CD4-positive, alpha-beta T cell (primary cell): ENCODE measurements around the gene AUNIP. TPM values are rescaled to one million over a fixed set of nuclear protein-coding genes. Genes with fewer than 3 reads are reported as not detected.
"Not testable (repeated sequence)": the region's sequence is repeated elsewhere in the genome, so short reads cannot be mapped to it uniquely, and the experiment has no call there.

ENCODE experiments used
- ATAC-seq: fragments of 200-7000 bp; cut with Tn5 transposase; one replicate; pipeline ENCODE4 v1.10.0; 2022; ENCODE audit warnings: mild to moderate bottlenecking; ENCODE audit not compliant: poor library complexity
- CTCF ChIA-PET: fragments of 350-600 bp; sonication (Branson Sonifier 250); formaldehyde crosslinking; loops from one replicate; lab custom pipeline; 2021; ENCODE audit warnings: antibody characterized with exemption, inconsistent platforms; lab: Charles Lee
- POLR2A ChIA-PET: fragments of 350-600 bp; sonication (Branson Sonifier 250); formaldehyde crosslinking; loops from one replicate; lab custom pipeline; 2021; ENCODE audit warnings: antibody characterized with exemption, inconsistent platforms; lab: Charles Lee
- DNase-seq, 14 experiments: peaks; one replicate each; pipeline ENCODE4 v3.0.0-alpha.2; 2013 to 2020; ENCODE audit warnings: mixed read lengths in 2 of 14
- H3K27ac ChIP-seq, 2 donors: one replicate each; pipeline versions ENCODE4 v1.5.1 to v1.7.0; 2013; ENCODE audit warnings: low read length in 2 of 2, low read depth in 1 of 2, mild to moderate bottlenecking in 1 of 2
- H3K27me3 ChIP-seq, 2 experiments: 1 replicate in 1 of 2; 2 replicates in 1 of 2; pipeline versions ENCODE4 v1.6.1 to v1.7.0; 2013; ENCODE audit warnings: low read length in 2 of 2, control low read depth in 1 of 2, mild to moderate bottlenecking in 1 of 2, moderate library complexity in 1 of 2; ENCODE audit not compliant: insufficient read depth in 2 of 2, control insufficient read depth in 1 of 2
- H3K36me3 ChIP-seq: one replicate; pipeline ENCODE4 v1.6.1; 2013; ENCODE audit warnings: low read length, control low read depth; ENCODE audit not compliant: insufficient read depth
- H3K4me1 ChIP-seq: one replicate; pipeline ENCODE4 v1.6.1; 2013; ENCODE audit warnings: low read length, control low read depth; ENCODE audit not compliant: insufficient read depth
- H3K4me3 ChIP-seq: one replicate; pipeline ENCODE4 v1.5.1; 2013; ENCODE audit warnings: mild to moderate bottlenecking, low read length, moderate library complexity
- H3K9me3 ChIP-seq, 2 experiments: 1 replicate in 1 of 2; 2 replicates in 1 of 2; pipeline versions ENCODE4 v1.6.1 to v1.7.0; 2013; ENCODE audit warnings: low read length in 2 of 2, mild to moderate bottlenecking in 2 of 2, control low read depth in 1 of 2, moderate library complexity in 1 of 2; ENCODE audit not compliant: control insufficient read depth in 1 of 2, insufficient read depth in 1 of 2
- H3K27ac Mint-ChIP-seq: one replicate; pipeline ENCODE4 v1.8.0; 2020; ENCODE audit warnings: mixed read lengths
- H3K27me3 Mint-ChIP-seq: one replicate; pipeline ENCODE4 v1.8.0; 2021; ENCODE audit warnings: mixed read lengths
- H3K36me3 Mint-ChIP-seq: one replicate; pipeline ENCODE4 v1.8.0; 2021; ENCODE audit warnings: low read depth, mixed read lengths
- H3K4me1 Mint-ChIP-seq: one replicate; pipeline ENCODE4 v1.8.0; 2021; ENCODE audit warnings: low read depth, mixed read lengths
- H3K4me3 Mint-ChIP-seq: one replicate; pipeline ENCODE4 v1.8.0; 2020; ENCODE audit warnings: mild to moderate bottlenecking, mixed read lengths
- H3K9me3 Mint-ChIP-seq: one replicate; pipeline ENCODE4 v1.8.0; 2020; ENCODE audit warnings: mixed read lengths
- intact Hi-C, 2 experiments: fragments of 100-400 bp; cut with DNase I in 1 of 2; cut with micrococcal nuclease in 1 of 2; formaldehyde crosslinking; loops; one replicate each; pipeline versions ENCODE4 v1.15.1 to v1.9.0; 2023 to 2025; cut with DNase I, micrococcal nuclease
- total RNA-seq, 174 experiments: library from RNA in 2 of 174; stranded (reverse) in 2 of 174; gene quantifications; one replicate each; pipeline ENCODE4 v1.2.3 and lab custom pipeline; 2021 to 2026
- TF ChIP-seq, protein P1 (sequence below): fragments of 200-600 bp; IDR thresholded peaks from one replicate; pipeline ENCODE4 v1.8.0; 2022; ENCODE audit warnings: antibody characterized with exemption, mild to moderate bottlenecking

Gene AUNIP
- total RNA-seq, 2 experiments from 2014 or later: not detected

DNA sequence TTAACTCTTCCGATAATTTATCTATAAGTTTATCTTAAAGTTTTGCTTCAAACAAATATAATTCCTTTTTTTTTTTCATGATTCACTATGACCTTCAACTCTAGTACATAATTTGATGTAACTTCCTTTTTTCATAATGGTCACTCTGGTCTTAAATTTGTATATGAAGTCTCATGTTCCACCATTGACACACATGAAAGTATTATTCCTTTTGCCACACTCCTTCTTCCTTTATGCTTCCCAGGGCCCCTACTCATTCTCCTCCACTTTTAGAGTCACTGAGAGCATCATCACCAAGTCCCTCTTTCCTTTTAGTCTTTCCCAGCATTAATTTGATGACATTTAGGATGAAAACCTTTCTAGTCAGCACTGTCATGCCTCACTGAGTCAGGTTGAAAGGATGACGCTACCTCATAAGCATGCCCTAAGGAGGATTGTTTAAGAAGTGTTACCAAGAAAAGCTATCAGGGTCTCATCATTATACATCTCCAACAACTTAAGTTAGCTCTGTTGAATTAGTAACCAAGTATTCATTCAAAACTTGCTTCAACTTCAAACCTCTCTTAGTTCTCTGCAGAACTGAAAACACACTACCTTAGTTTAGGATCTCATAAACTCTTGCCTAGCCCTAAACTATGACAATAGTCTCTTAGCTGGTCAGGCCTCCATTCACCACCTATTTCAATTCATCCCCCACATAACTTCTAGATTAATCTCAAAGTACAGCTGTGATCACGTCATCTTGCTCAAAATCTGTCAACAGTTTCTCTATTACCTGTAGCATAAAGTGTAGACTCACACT, 14.5 kb downstream of the AUNIP start:
- no peak overlapping the region for H3K27ac Mint-ChIP-seq
- H3K4me3 Mint-ChIP-seq: no peak overlapping the region
- intact Hi-C loops: no loop called here
- Histone ChIP-seq H3K9me3 (peaks cover 0 to 2% of the 10 kb centered on the region in 2 experiments), H3K4me3 (no peak overlapping the region), H3K27ac (no peak overlapping the region), H3K4me1 (no peaks in the 10 kb centered on the region), H3K27me3 (no peaks in the 10 kb centered on the region), H3K36me3 (no peaks in the 10 kb centered on the region)
- TF ChIP-seq, protein P1, sequence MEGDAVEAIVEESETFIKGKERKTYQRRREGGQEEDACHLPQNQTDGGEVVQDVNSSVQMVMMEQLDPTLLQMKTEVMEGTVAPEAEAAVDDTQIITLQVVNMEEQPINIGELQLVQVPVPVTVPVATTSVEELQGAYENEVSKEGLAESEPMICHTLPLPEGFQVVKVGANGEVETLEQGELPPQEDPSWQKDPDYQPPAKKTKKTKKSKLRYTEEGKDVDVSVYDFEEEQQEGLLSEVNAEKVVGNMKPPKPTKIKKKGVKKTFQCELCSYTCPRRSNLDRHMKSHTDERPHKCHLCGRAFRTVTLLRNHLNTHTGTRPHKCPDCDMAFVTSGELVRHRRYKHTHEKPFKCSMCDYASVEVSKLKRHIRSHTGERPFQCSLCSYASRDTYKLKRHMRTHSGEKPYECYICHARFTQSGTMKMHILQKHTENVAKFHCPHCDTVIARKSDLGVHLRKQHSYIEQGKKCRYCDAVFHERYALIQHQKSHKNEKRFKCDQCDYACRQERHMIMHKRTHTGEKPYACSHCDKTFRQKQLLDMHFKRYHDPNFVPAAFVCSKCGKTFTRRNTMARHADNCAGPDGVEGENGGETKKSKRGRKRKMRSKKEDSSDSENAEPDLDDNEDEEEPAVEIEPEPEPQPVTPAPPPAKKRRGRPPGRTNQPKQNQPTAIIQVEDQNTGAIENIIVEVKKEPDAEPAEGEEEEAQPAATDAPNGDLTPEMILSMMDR: no peak
- no peaks in the 10 kb centered on the region for H3K4me1 Mint-ChIP-seq
- DNase-seq: no peak
- CTCF ChIA-PET: interaction anchor here (0.7 kb wide), 1 partner anchor 210 kb away, joined by 4 read pairs; no protein-coding TSS in a partner anchor
- H3K36me3 Mint-ChIP-seq: no peaks in the 10 kb centered on the region
- H3K9me3 Mint-ChIP-seq: no peaks in the 10 kb centered on the region
- H3K27me3 Mint-ChIP-seq: no peaks in the 10 kb centered on the region
- no peak for ATAC-seq
- POLR2A ChIA-PET: interaction anchor here (0.7 kb wide), 2 partner anchors 15 to 202 kb away, joined by 3 to 4 read pairs; partner anchors contain the start of gene AUNIP

DNA sequence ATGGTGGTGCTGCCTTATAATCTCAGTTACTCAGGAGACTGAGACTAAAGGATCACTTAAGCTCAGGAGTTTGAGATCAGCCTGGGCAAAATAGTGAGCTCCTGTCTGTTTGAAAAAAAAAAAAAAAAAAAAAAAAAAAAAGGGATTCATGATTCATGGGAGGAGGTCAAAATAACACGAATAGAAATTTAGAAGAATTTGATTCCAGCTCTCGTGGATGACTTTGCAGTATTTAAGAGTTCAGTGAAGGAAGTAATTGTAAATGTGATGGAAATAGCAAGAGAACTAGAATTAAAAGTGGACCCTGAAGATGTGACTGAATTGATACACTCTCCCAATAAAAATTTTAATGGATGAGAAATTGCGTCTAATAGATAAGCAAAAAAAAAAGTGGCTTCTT, 15.8 kb downstream of the AUNIP start:
- H3K9me3 Mint-ChIP-seq: no peaks in the 10 kb centered on the region
- H3K27me3 Mint-ChIP-seq: no peaks in the 10 kb centered on the region
- no peaks in the 10 kb centered on the region for H3K27me3 ChIP-seq
- intact Hi-C loops: no loop called here
- DNase-seq (no peak), ATAC-seq (no peak)
- no peak overlapping the region for H3K27ac ChIP-seq
- H3K4me3 Mint-ChIP-seq: no peak overlapping the region
- TF ChIP-seq, protein P1: no peak
- H3K4me1 Mint-ChIP-seq: no peaks in the 10 kb centered on the region
- H3K36me3 Mint-ChIP-seq: no peaks in the 10 kb centered on the region
- H3K4me3 ChIP-seq: no peak overlapping the region
- POLR2A ChIA-PET: no interaction called here
- CTCF ChIA-PET: interaction anchor here (0.6 kb wide), 1 partner anchor 648 kb away, joined by 3 read pairs; no protein-coding TSS in a partner anchor
- no peak overlapping the region for H3K27ac Mint-ChIP-seq
- H3K4me1 ChIP-seq: no peaks in the 10 kb centered on the region
- H3K9me3 ChIP-seq: peaks cover 0 to 4% of the 10 kb centered on the region in 2 experiments
- H3K36me3 ChIP-seq: no peaks in the 10 kb centered on the region

DNA sequence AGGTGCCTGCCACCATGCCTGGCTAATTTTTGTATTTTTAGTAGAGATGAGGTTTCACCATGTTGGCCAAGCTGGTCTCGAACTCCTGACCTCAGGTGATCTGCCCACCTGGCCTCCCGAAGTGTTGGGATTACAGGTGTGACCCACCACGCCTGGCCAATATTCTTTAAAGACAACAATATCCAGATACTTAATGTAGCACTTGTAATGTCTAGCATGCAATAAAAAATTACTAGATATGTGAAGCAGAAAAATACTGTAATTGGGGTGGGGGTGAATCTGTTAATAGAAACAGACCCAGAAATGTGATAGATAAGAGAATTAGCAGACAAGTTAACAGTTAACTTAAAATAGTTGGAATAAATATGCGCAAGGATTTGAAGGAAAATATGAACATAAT, 19.4 kb downstream of the AUNIP start:
- H3K4me1 ChIP-seq, H3K27ac ChIP-seq, H3K9me3 ChIP-seq, H3K4me3 Mint-ChIP-seq, H3K9me3 Mint-ChIP-seq, CTCF ChIA-PET, H3K27ac Mint-ChIP-seq, H3K27me3 ChIP-seq, H3K4me3 ChIP-seq, DNase-seq, H3K36me3 ChIP-seq, H3K27me3 Mint-ChIP-seq, ATAC-seq, H3K4me1 Mint-ChIP-seq: not testable (repeated sequence)
- POLR2A ChIA-PET: interaction anchor here (0.8 kb wide), 1 partner anchor 8 kb away, joined by 3 read pairs; no protein-coding TSS in a partner anchor
- H3K36me3 Mint-ChIP-seq: peaks cover 12% of the 10 kb centered on the region
- intact Hi-C loops: loop anchor here in 1 of 2 experiments (5.0 kb wide), 2 partner anchors 37 to 157 kb away; partner anchors contain the start of genes PAFAH2 and PAQR7
